CD14-positive monocyte (primary cell): ENCODE data around the gene SHC2. TPM values are rescaled to one million over a fixed set of nuclear protein-coding genes. Genes with fewer than 3 reads are reported as not detected.

Experiments
- DNase-seq, 3 donors: peaks; one replicate each; pipeline ENCODE4 v3.0.0-alpha.2; 2011 to 2022
- H2AFZ ChIP-seq: 2 replicates; pipeline ENCODE4 v1.6.0; 2012; ENCODE audit warnings: mild to moderate bottlenecking, low read depth, low read length, inconsistent platforms; ENCODE audit not compliant: insufficient read depth, poor library complexity, severe bottlenecking
- H3K27ac ChIP-seq, 2 donors: 1 replicate in 1 of 2; 2 replicates in 1 of 2; pipeline ENCODE4 v1.5.1; 2012 to 2013; ENCODE audit warnings: low read length in 2 of 2, control low read depth in 1 of 2, inconsistent platforms in 1 of 2, low read depth in 1 of 2, mild to moderate bottlenecking in 1 of 2
- H3K27me3 ChIP-seq, 2 donors: one replicate each; pipeline versions ENCODE4 v1.6.0 to v1.6.1; 2011 to 2013; ENCODE audit warnings: low read length in 2 of 2; ENCODE audit not compliant: control insufficient read depth in 2 of 2, insufficient read depth in 2 of 2
- H3K36me3 ChIP-seq, 2 donors: replicated peaks in 1 of 2; 1 replicate in 1 of 2; 2 replicates in 1 of 2; pipeline versions ENCODE4 v1.5.1 to v1.6.1; 2012 to 2013; ENCODE audit warnings: low read length in 2 of 2, control low read depth in 1 of 2, inconsistent platforms in 1 of 2, mild to moderate bottlenecking in 1 of 2; ENCODE audit not compliant: insufficient read depth in 2 of 2, control insufficient read depth in 1 of 2
- H3K4me1 ChIP-seq, 2 donors: 1 replicate in 1 of 2; 2 replicates in 1 of 2; pipeline versions ENCODE4 v1.5.1 to v1.6.1; 2012 to 2013; ENCODE audit warnings: low read length in 2 of 2, control low read depth in 1 of 2, inconsistent platforms in 1 of 2, mild to moderate bottlenecking in 1 of 2, moderate library complexity in 1 of 2; ENCODE audit not compliant: insufficient read depth in 2 of 2, control insufficient read depth in 1 of 2
- H3K4me2 ChIP-seq: replicated peaks from 2 replicates; pipeline ENCODE3; 2012; ENCODE audit warnings: low read length, moderate library complexity, mild to moderate bottlenecking; ENCODE audit not compliant: poor library complexity, severe bottlenecking; ENCODE audit errors: extremely low read depth
- H3K4me3 ChIP-seq, 3 experiments: fragments of 200-600 bp in 1 of 3; sonication (generic) in 1 of 3; replicated peaks in 1 of 3; 1 replicate in 2 of 3; 2 replicates in 1 of 3; pipeline ENCODE4 v1.5.1; 2011 to 2013; ENCODE audit warnings: low read length in 3 of 3, mild to moderate bottlenecking in 3 of 3, control low read depth in 2 of 3, low read depth in 2 of 3, inconsistent platforms in 1 of 3, moderate library complexity in 1 of 3
- H3K79me2 ChIP-seq: 2 replicates; pipeline ENCODE4 v1.6.0; 2012; ENCODE audit warnings: mild to moderate bottlenecking, control low read depth, inconsistent platforms, low read length, moderate library complexity; ENCODE audit not compliant: insufficient read depth
- H3K9ac ChIP-seq: 2 replicates; pipeline ENCODE4 v1.6.0; 2017; ENCODE audit warnings: low read length, mild to moderate bottlenecking; ENCODE audit not compliant: insufficient read depth, poor library complexity, severe bottlenecking
- H3K9me3 ChIP-seq, 2 donors: replicated peaks in 1 of 2; 1 replicate in 1 of 2; 2 replicates in 1 of 2; pipeline versions ENCODE4 v1.5.1 to v1.6.1; 2012 to 2013; ENCODE audit warnings: low read length in 2 of 2, control low read depth in 1 of 2; ENCODE audit not compliant: control insufficient read depth in 1 of 2, insufficient read depth in 1 of 2
- H4K20me1 ChIP-seq: 2 replicates; pipeline ENCODE4 v1.6.0; 2012; ENCODE audit warnings: mild to moderate bottlenecking, low read length, control low read depth, moderate library complexity; ENCODE audit not compliant: insufficient read depth
- H3K27ac Mint-ChIP-seq, 7 donors: one replicate each; pipeline ENCODE4 v1.8.0; 2020; ENCODE audit warnings: mild to moderate bottlenecking in 7 of 7, mixed read lengths in 7 of 7, moderate library complexity in 6 of 7, inconsistent platforms in 2 of 7
- H3K27me3 Mint-ChIP-seq, 3 donors: one replicate each; pipeline ENCODE4 v1.8.0; 2021 to 2022; ENCODE audit warnings: low read depth in 3 of 3, mild to moderate bottlenecking in 3 of 3, mixed read lengths in 3 of 3, moderate library complexity in 3 of 3, inconsistent platforms in 1 of 3
- H3K36me3 Mint-ChIP-seq, 2 donors: one replicate each; pipeline ENCODE4 v1.8.0; 2020; ENCODE audit warnings: mixed read lengths in 2 of 2, inconsistent platforms in 1 of 2, mild to moderate bottlenecking in 1 of 2
- H3K4me1 Mint-ChIP-seq: one replicate; pipeline ENCODE4 v1.8.0; 2020; ENCODE audit warnings: mild to moderate bottlenecking, mixed read lengths
- H3K4me3 Mint-ChIP-seq, 2 donors: one replicate each; pipeline ENCODE4 v1.8.0; 2020; ENCODE audit warnings: mild to moderate bottlenecking in 2 of 2, mixed read lengths in 2 of 2, moderate library complexity in 1 of 2
- H3K9me3 Mint-ChIP-seq, 7 donors: one replicate each; pipeline ENCODE4 v1.8.0; 2020 to 2022; ENCODE audit warnings: mixed read lengths in 7 of 7, mild to moderate bottlenecking in 6 of 7, moderate library complexity in 6 of 7, inconsistent platforms in 2 of 7
- CTCF ChIP-seq: fragments of 200-600 bp; IDR thresholded peaks from one replicate; pipeline ENCODE4 v1.8.0; 2022; ENCODE audit warnings: antibody characterized with exemption, mild to moderate bottlenecking
- WGBS: methylation state at CpG from one replicate; pipeline ENCODE4 v1.1.5; 2013; ENCODE audit warnings: missing lambda C conversion rate; ENCODE audit not compliant: insufficient coverage; 5-methylcytosine and 5-hydroxymethylcytosine counted together
- intact Hi-C, 2 donors: fragments of 100-400 bp; cut with micrococcal nuclease; formaldehyde crosslinking; loops; one replicate each; pipeline versions ENCODE4 v1.15.0 to v1.15.1; 2023
- polyA plus RNA-seq, 3 donors: library from polyadenylated mRNA; depleted of rRNA in 1 of 3; unstranded in 2 of 3; stranded (reverse) in 1 of 3; fragments of 300-500 nt in 2 of 3; fragments of >200 nt in 1 of 3; fragmentation: Illumina TruSeq in 2 of 3; gene quantifications; 1 replicate in 2 of 3; 2 replicates in 1 of 3; pipeline ENCODE4 v1.2.3, GENCODE V29; 2012 to 2021

Gene SHC2
- polyA plus RNA-seq, 3 donors = not detected

- TF ChIP-seq CTCF = no peak
- H3K4me1 ChIP-seq = no peaks in the 10 kb centered on the region
- no peak overlapping the region for H3K27ac ChIP-seq
- H3K27ac Mint-ChIP-seq = no peak overlapping the region
- H3K9me3 ChIP-seq = peaks cover 0 to 3% of the 10 kb centered on the region in 2 donors
- peaks cover 20 to 57% (median 22%) of the 10 kb centered on the region in 3 donors for H3K27me3 Mint-ChIP-seq
- peaks cover 0 to 28% (median 10%) of the 10 kb centered on the region in 7 donors for H3K9me3 Mint-ChIP-seq
- no peak overlapping the region for H3K9ac ChIP-seq
- peaks cover 0 to 2% of the 10 kb centered on the region in 2 donors for H3K36me3 Mint-ChIP-seq
- peaks cover 3% of the 10 kb centered on the region for H3K4me1 Mint-ChIP-seq
- peaks cover 9 to 35% of the 10 kb centered on the region in 2 donors for H3K27me3 ChIP-seq
- H3K79me2 ChIP-seq = no peaks in the 10 kb centered on the region
- no peaks in the 10 kb centered on the region for H3K36me3 ChIP-seq
- H2AFZ ChIP-seq = no peak overlapping the region
- no peak overlapping the region for H3K4me3 ChIP-seq
- 92% methylated on average over 47 of the region's 48 CpGs for WGBS
- no peak overlapping the region for H3K4me3 Mint-ChIP-seq
- intact Hi-C loops = no loop called here
- H4K20me1 ChIP-seq = no peaks in the 10 kb centered on the region
- no peak overlapping the region for H3K4me2 ChIP-seq
- DNase-seq = no peak
Measured at GRCh38 chr19:406971-407510, 53.8 kb downstream of the SHC2 start.

DNA sequence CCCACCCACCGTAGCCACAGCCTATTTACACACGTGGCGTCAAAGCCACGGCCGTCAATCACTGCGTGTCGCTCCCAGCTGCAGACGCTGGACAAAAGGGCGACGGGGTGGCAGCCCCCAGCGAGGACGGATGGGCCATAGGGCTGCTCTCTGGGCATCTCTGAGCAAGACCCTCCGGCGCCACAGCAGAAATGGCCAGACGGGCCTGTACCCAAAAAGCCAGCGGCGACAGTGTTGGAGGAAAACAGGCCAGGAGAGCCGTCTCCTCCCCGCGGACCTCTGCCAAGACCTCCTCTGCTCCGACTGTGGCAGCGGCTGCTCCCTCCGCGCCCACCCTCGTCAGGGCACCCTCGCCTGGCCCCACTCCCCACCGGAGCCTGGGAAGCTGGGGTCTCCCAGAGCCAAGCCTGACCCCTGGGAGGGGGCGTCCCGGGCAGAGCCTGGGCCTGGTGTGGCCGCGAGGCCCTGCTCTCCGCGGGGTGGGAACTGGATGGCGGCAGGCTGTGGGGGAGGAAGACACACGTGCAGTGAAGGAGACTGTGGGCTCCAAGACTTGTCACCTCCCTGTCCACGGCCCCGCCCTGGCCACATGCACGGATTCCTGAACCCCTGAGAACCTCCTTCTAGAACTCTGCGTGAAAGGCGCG lies 54.6 kb downstream of the SHC2 start:
- H3K9me3 ChIP-seq = peaks cover 0 to 3% of the 10 kb centered on the region in 2 donors
- intact Hi-C loops = no loop called here
- Mint-ChIP-seq H3K27ac (no peak overlapping the region), H3K4me3 (no peak overlapping the region), H3K27me3 (peaks cover 20 to 52% (median 22%) of the 10 kb centered on the region in 3 donors), H3K4me1 (peaks cover 3% of the 10 kb centered on the region), H3K36me3 (peaks cover 0 to 2% of the 10 kb centered on the region in 2 donors), H3K9me3 (peaks cover 0 to 21% (median 6%) of the 10 kb centered on the region in 7 donors)
- 57% methylated on average over 33 of the region's 41 CpGs for WGBS
- H3K9ac ChIP-seq = no peak overlapping the region
- DNase-seq = no peak
- H3K36me3 ChIP-seq = no peaks in the 10 kb centered on the region
- no peaks in the 10 kb centered on the region for H4K20me1 ChIP-seq
- H3K27me3 ChIP-seq = peaks cover 9 to 30% of the 10 kb centered on the region in 2 donors
- no peak overlapping the region for H3K4me3 ChIP-seq
- H2AFZ ChIP-seq = no peak overlapping the region
- H3K4me1 ChIP-seq = no peaks in the 10 kb centered on the region
- no peak overlapping the region for H3K4me2 ChIP-seq
- H3K79me2 ChIP-seq = no peaks in the 10 kb centered on the region
- no peak for TF ChIP-seq CTCF
- no peak overlapping the region for H3K27ac ChIP-seq
